MM.1S (cell line): Measurements from ENCODE around the gene SIGLEC8.

Experiments
- EZH2 ChIP-seq: fragments of 300-600 bp; sonication (generic); optimal IDR thresholded peaks from 2 replicates; pipeline ENCODE3; 2017; ENCODE audit warnings: low read depth, mild to moderate bottlenecking, antibody characterized with exemption, low read length, mixed read lengths
- EZH2phosphoT487 ChIP-seq: fragments of 300-600 bp; sonication (generic); IDR thresholded peaks from 2 replicates; pipeline ENCODE4 v1.6.1; 2018; ENCODE audit warnings: antibody characterized with exemption, low read length
- TF ChIP-seq, protein P1 (sequence below): fragments of 300-600 bp; sonication (generic); IDR thresholded peaks from 2 replicates; pipeline ENCODE4 v1.5.1; 2016; ENCODE audit warnings: antibody characterized with exemption, low read length, mixed read lengths

DNA sequence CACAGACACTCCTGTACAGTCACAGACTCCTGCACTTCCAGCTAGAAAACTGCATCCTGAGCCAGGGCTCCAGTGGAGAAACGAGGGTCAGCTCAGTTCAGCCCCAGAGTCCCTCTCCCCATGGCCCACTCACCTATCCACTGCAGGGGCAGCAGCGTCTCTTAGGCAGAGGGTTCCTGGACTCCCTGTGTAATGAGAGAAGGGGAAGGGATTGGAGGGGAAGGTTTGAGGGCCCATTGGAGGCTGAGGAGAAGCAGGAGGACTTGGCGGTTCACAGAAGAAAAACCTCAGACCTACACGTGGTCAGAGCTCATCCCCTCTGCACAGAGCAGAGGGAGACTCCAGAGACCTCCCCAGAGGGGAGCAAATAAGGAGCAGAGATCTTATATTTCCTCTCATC lies 10.9 kb upstream of the SIGLEC8 start:
- no peak for TF ChIP-seq EZH2
- TF ChIP-seq, protein P1, sequence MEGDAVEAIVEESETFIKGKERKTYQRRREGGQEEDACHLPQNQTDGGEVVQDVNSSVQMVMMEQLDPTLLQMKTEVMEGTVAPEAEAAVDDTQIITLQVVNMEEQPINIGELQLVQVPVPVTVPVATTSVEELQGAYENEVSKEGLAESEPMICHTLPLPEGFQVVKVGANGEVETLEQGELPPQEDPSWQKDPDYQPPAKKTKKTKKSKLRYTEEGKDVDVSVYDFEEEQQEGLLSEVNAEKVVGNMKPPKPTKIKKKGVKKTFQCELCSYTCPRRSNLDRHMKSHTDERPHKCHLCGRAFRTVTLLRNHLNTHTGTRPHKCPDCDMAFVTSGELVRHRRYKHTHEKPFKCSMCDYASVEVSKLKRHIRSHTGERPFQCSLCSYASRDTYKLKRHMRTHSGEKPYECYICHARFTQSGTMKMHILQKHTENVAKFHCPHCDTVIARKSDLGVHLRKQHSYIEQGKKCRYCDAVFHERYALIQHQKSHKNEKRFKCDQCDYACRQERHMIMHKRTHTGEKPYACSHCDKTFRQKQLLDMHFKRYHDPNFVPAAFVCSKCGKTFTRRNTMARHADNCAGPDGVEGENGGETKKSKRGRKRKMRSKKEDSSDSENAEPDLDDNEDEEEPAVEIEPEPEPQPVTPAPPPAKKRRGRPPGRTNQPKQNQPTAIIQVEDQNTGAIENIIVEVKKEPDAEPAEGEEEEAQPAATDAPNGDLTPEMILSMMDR: no peak
- TF ChIP-seq EZH2phosphoT487: no peak
